Epithelial cell of proximal tubule (primary cell): ENCODE results near the gene CTNNA2. TPM values are rescaled to one million over a fixed set of nuclear protein-coding genes. Genes with fewer than 3 reads are reported as not detected.
A peak's percentile ranks its signal among the peaks of the same experiment; 100 is the strongest.

Source experiments
- DNase-seq: peaks from one replicate; pipeline ENCODE4 v3.0.0-alpha.2; 2011; ENCODE audit warnings: low read depth
- H3K4me3 ChIP-seq: 2 replicates; pipeline ENCODE4 v1.5.1; 2011; ENCODE audit warnings: low read depth, mild to moderate bottlenecking, low read length
- total RNA-seq: library from RNA; depleted of rRNA; stranded (reverse); fragments of >200 nt; gene quantifications from 2 replicates; pipeline ENCODE4 v1.2.3, GENCODE V29; 2015
- TF ChIP-seq, protein P1 (sequence below): conservative IDR thresholded peaks from 2 replicates; pipeline ENCODE4 v1.5.1; 2012; ENCODE audit warnings: low read depth, mild to moderate bottlenecking, low read length

The CTNNA2 gene
- total RNA-seq, 1 donor from 2014 or later = 0.06 TPM

DNA sequence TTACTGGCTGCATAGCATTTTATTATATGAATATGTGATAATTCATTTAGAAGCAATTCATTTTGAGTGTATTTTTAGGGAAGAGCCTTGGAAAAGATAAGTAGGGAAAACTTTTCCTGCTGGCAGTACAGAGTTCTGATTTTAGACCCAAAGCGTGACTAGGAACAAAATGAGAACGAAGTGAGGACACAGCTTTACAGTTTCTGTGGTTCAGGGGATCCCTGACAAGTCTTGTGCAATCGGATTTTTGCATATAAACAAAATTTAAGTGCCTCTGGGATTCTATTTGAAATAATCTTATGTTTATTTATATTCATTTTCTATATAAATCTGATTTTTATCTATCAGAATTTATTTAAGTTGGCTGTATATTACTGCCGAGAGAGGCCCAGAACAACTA, 402.6 kb downstream of the CTNNA2 start:
- TF ChIP-seq, protein P1, sequence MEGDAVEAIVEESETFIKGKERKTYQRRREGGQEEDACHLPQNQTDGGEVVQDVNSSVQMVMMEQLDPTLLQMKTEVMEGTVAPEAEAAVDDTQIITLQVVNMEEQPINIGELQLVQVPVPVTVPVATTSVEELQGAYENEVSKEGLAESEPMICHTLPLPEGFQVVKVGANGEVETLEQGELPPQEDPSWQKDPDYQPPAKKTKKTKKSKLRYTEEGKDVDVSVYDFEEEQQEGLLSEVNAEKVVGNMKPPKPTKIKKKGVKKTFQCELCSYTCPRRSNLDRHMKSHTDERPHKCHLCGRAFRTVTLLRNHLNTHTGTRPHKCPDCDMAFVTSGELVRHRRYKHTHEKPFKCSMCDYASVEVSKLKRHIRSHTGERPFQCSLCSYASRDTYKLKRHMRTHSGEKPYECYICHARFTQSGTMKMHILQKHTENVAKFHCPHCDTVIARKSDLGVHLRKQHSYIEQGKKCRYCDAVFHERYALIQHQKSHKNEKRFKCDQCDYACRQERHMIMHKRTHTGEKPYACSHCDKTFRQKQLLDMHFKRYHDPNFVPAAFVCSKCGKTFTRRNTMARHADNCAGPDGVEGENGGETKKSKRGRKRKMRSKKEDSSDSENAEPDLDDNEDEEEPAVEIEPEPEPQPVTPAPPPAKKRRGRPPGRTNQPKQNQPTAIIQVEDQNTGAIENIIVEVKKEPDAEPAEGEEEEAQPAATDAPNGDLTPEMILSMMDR = no peak
- no peak overlapping the region for H3K4me3 ChIP-seq
- no peak for DNase-seq

DNA sequence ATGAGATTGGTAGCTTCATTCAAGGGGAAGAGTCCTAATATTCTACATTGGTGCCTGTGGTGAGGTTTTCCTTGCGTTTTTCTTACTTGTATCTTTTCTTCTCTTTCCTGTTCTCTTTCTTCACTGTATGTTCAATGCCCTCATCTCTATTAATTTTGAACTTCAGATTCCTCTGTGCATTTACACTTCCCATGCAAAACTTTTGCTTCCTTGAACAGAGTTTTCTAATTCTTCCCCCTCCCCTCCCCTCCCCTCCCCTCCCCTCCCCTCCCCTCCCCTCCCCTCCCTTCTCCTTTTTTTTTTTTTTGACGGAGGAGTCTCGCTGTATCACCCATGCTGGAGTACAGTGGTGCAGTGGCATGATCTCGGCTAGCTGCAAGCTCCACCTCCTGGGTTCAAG, 403.4 kb downstream of the CTNNA2 start:
- TF ChIP-seq, protein P1 = no peak
- DNase-seq = no peak
- H3K4me3 ChIP-seq = no peak overlapping the region

DNA sequence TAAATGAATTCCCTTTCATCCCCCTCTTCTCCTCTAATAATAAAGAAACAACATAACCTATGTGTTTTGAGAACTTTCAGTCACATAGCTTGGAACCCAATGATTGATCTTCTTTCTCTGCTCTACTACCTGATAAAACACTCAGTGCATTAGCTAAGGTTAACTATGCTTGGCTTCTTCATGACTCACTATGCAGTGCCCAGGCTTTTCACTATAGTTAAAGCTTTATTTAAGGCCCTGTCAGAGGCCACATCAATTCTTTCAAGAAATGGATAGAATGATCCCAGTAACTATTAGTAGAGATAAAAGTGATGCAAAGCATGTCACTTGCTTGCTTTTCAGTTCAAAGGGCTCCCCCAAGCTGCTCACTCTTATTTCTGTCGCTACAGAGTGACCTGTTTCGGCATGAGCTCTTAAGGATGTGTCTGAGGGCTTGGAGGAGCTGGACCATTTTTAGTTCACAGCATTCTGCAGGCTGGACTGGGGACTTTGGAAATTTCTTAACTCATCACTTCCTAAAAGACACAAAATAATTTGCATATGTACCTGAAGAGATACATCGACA, 407.7 kb downstream of the CTNNA2 start:
- TF ChIP-seq, protein P1 = no peak
- no peak for DNase-seq
- no peak overlapping the region for H3K4me3 ChIP-seq

GRCh38 chr2:79929624-79930023, 416.8 kb downstream of the CTNNA2 start:
- H3K4me3 ChIP-seq = no peak overlapping the region

GRCh38 chr2:79935046-79935732, 422.3 kb downstream of the CTNNA2 start:
- no peak overlapping the region for H3K4me3 ChIP-seq
- no peak for DNase-seq
- TF ChIP-seq, protein P1 = no peak

More at GRCh38 chr2:79929624-79930023, 416.8 kb downstream of the CTNNA2 start:
- no peak for DNase-seq
- TF ChIP-seq, protein P1 = no peak

DNA sequence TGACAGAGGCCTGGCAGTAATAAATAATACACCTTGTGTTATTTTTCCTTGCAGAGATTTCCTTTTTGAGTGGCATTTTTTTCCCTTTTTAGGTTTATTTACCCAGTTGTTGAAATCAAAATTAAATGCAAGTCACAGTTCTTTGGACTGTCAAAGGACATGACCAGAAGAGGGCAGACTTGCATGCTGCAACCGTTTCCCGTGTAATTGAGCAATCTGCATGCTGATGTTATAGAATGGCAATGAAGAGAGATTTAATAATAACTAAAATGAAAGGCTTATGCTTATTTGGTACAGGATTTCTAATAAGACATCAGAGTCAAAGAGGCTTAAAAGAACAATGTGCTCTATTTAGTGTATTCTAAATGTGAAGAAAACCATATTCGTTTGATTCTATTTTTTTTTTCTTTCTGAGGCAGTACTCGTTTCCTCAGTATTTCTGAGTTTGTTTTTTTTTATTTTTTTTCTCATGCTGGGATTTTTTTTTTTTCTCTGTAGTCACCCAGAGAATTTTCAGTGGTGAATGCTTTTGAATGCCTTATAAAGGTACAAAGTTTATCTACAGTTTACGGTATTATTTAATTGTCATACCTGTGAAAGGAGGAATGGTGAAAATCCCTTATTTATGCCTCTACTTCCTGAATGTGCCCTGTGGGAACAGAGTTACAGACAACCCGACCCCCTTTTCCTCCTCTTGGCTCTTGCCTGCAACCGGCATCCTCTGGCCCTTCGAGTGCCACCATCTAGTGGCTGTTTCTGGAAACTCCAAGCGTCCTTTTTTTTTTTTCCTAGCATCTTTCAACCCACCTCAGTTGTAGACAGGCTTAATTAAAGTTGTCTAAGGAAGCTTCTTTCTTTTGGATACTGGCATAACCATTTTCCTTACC, 423.2 kb downstream of the CTNNA2 start:
- TF ChIP-seq, protein P1 = peak; percentile 80
- H3K4me3 ChIP-seq = no peak overlapping the region
- no peak for DNase-seq
